Skeletal muscle satellite cell (primary cell): ENCODE data around the gene BSN. TPM values are rescaled to one million over a fixed set of nuclear protein-coding genes. Genes with fewer than 3 reads are reported as not detected.

Experiments
- H3K27me3 ChIP-seq: 2 replicates; pipeline ENCODE4 v1.7.0; 2013; ENCODE audit warnings: low read length; ENCODE audit not compliant: control insufficient read depth, insufficient read depth
- H3K36me3 ChIP-seq: 2 replicates; pipeline ENCODE4 v1.7.0; 2013; ENCODE audit warnings: mild to moderate bottlenecking, control low read depth, low read length; ENCODE audit not compliant: insufficient read depth
- H3K4me1 ChIP-seq: 2 replicates; pipeline ENCODE4 v1.7.0; 2013; ENCODE audit warnings: low read length; ENCODE audit not compliant: control insufficient read depth, insufficient read depth
- H3K4me2 ChIP-seq: 2 replicates; pipeline ENCODE4 v1.7.0; 2013; ENCODE audit warnings: mild to moderate bottlenecking, low read length
- H3K4me3 ChIP-seq: 2 replicates; pipeline ENCODE4 v1.7.0; 2013; ENCODE audit warnings: low read length
- H3K9ac ChIP-seq: 2 replicates; pipeline ENCODE4 v1.7.0; 2013; ENCODE audit warnings: mild to moderate bottlenecking, low read depth, low read length, moderate library complexity
- H3K9me3 ChIP-seq: replicated peaks from 2 replicates; pipeline ENCODE4 v1.7.0; 2013; ENCODE audit warnings: mild to moderate bottlenecking, control low read depth, low read length
- total RNA-seq: library from RNA; depleted of rRNA; stranded (reverse); fragments of >200 nt; gene quantifications from 2 replicates; pipeline ENCODE4 v1.2.3, GENCODE V29; 2012; rRNA removed

BSN gene, protein sequence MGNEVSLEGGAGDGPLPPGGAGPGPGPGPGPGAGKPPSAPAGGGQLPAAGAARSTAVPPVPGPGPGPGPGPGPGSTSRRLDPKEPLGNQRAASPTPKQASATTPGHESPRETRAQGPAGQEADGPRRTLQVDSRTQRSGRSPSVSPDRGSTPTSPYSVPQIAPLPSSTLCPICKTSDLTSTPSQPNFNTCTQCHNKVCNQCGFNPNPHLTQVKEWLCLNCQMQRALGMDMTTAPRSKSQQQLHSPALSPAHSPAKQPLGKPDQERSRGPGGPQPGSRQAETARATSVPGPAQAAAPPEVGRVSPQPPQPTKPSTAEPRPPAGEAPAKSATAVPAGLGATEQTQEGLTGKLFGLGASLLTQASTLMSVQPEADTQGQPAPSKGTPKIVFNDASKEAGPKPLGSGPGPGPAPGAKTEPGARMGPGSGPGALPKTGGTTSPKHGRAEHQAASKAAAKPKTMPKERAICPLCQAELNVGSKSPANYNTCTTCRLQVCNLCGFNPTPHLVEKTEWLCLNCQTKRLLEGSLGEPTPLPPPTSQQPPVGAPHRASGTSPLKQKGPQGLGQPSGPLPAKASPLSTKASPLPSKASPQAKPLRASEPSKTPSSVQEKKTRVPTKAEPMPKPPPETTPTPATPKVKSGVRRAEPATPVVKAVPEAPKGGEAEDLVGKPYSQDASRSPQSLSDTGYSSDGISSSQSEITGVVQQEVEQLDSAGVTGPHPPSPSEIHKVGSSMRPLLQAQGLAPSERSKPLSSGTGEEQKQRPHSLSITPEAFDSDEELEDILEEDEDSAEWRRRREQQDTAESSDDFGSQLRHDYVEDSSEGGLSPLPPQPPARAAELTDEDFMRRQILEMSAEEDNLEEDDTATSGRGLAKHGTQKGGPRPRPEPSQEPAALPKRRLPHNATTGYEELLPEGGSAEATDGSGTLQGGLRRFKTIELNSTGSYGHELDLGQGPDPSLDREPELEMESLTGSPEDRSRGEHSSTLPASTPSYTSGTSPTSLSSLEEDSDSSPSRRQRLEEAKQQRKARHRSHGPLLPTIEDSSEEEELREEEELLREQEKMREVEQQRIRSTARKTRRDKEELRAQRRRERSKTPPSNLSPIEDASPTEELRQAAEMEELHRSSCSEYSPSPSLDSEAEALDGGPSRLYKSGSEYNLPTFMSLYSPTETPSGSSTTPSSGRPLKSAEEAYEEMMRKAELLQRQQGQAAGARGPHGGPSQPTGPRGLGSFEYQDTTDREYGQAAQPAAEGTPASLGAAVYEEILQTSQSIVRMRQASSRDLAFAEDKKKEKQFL (N-terminal part only)
- under 0.01 TPM in 2 replicates for total RNA-seq

DNA sequence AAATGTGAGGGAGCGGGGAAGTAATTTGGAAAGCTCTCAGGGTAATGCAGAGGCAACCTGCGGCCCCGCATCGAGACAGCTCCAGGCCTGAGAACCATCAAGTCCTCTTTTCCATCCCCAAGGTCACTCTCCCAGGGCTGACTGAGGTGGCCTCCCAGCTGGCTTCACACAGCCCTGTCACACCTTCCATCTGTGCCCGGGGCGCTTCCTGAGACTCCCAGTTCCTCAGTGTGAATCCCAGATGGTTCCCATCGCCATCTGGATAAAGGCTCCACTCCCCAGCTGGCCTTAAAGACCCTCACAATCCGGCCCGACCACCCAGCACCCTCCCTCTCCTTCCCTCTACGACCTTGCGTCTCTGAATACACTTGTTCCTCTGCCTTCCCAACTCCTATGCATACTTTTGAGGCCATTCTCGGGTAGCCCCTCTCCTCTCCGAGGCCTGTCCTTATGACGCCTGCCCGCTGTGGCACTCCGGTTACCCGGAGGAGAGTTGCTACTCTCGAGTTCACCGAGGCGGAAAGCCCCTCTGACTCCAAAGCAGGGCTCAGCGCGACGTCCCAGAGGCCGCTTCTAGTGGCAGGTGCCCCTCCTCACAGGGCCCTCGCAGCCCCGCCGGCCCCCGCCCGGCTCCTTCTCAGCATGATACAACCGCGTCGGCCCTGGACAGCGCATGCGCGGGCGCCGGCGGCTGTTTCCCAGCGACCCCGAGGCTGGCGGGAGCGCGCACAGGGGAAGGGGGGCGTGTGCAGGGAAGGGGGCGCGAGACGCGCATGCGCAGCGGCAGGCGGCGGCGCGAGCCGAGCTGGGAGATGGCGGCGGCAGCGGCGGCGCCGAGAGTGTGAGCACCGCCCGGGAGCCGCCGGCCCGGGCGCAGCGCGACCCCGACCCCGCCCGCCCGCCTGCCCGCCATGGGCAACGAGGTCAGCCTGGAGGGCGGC, at the start of gene BSN:
Gene BSN, plus strand, starts transcription at position 786 of the 941 bp plus-strand sequence. Its CDS starts 126 bp downstream, at position 912.
- Histone ChIP-seq H3K4me2 (peak within 1 kb of the TSS; percentile 100), H3K9ac (peak within 1 kb of the TSS; percentile 83), H3K27me3 (peaks cover 34% of the 10 kb centered on the region), H3K4me3 (peak within 1 kb of the TSS; percentile 96), H3K36me3 (no peaks in the 10 kb centered on the region), H3K9me3 (no peaks in the 10 kb centered on the region), H3K4me1 (peaks cover 12% of the 10 kb centered on the region)

DNA sequence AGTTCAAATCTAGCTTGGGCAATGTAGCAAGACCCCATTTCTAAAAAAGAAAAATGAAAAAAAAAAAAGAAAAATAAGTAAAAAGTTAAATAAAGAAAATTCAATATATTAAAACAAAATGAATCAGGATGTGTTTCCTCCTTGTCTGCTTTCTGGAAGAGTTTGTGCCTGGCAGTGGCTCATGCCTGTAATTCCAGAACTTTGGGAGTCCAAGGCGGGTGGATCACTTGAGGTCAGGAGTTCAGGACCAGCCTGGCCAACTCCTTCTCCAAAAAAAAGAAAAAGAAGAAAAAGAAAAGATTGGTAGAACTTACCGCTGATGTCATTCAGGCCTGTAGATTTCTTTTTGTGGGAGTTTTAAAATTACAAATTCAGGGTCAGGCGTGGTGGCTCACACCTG, 47.4 kb upstream of the BSN start:
- H3K9ac ChIP-seq: no peak overlapping the region
- no peaks in the 10 kb centered on the region for H3K27me3 ChIP-seq
- H3K4me3 ChIP-seq: no peak overlapping the region
- H3K4me2 ChIP-seq: no peak overlapping the region
- no peaks in the 10 kb centered on the region for H3K9me3 ChIP-seq
- H3K36me3 ChIP-seq: peaks cover 12% of the 10 kb centered on the region
- H3K4me1 ChIP-seq: peaks cover 4% of the 10 kb centered on the region

DNA sequence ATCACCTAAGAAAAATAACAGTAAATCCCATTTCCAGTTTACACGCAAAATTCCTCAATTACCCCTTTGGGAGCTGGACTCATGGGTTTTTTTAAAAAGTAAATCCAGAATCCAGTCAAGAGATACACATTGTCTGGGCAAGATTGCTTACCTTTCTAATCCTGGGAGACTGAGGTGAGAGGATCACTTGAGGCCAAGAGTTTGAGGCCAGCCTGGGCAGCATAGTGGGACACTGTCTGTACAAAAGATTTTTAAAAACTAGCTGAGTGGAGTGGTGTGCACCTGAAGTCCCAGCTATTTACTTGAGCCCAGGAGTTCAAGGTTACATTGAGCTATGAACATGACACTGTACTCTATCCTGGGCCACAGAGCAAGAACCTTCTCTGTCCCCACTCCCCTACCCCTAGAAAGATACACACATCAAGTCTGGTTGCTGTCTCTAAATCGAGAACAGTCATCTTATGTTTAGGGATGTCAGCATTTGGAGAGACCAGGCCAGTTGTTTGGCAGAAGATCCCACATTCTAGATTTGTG, 45.2 kb upstream of the BSN start:
- Histone ChIP-seq H3K4me1 (peaks cover 4% of the 10 kb centered on the region), H3K4me2 (no peak overlapping the region), H3K27me3 (no peaks in the 10 kb centered on the region), H3K36me3 (peaks cover 24% of the 10 kb centered on the region), H3K4me3 (no peak overlapping the region), H3K9ac (no peak overlapping the region), H3K9me3 (no peaks in the 10 kb centered on the region)

DNA sequence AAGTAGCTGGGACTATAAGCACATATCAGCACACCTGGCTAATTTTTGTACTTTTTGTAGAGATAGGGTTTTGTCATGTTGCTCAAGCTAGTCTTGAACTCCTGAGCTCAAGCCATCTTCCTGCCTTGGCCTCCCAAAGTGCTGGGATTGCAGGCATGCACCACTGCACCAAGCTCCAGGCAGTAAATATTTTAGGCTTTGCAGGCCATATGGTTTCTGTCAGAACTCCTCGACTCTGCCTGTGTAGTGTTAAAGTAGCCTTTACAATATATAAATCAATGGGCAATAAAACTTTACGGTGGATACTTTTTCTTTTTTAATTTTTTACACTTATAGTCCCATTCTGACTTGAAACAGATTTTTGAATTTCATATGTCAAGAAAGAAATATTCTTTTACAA, 42.6 kb upstream of the BSN start:
- no peak overlapping the region for H3K4me2 ChIP-seq
- H3K4me3 ChIP-seq: no peak overlapping the region
- no peaks in the 10 kb centered on the region for H3K27me3 ChIP-seq
- no peak overlapping the region for H3K9ac ChIP-seq
- no peaks in the 10 kb centered on the region for H3K9me3 ChIP-seq
- no peaks in the 10 kb centered on the region for H3K4me1 ChIP-seq
- H3K36me3 ChIP-seq: peaks cover 29% of the 10 kb centered on the region

DNA sequence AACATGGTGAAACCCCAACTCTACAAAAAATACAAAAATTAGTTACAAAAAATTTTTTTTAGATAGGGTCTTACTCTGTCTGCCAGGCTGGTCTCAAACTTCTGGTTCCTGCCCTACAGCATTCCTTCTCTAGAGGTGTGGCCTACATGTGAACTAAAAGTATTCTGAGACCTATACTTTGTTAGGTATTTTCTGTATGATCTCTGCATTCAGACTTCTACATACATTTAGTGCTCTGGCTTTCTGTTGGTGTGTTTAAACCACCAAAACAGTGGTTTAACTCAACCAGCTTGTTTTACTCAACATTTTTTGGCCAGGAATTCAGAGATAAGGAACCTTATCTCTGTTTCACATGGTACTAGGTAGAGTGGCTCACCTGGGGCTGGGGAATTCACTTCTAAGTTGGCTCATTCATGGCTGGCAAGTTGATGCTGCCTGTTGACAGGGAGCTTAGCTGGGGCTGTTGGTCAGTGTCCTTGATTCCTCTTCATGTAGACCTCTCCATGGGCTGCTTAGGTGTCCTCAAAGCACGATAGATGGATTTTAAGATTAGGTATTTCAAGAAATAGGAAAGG, 41.4 kb upstream of the BSN start:
- peaks cover 36% of the 10 kb centered on the region for H3K36me3 ChIP-seq
- no peak overlapping the region for H3K4me3 ChIP-seq

DNA sequence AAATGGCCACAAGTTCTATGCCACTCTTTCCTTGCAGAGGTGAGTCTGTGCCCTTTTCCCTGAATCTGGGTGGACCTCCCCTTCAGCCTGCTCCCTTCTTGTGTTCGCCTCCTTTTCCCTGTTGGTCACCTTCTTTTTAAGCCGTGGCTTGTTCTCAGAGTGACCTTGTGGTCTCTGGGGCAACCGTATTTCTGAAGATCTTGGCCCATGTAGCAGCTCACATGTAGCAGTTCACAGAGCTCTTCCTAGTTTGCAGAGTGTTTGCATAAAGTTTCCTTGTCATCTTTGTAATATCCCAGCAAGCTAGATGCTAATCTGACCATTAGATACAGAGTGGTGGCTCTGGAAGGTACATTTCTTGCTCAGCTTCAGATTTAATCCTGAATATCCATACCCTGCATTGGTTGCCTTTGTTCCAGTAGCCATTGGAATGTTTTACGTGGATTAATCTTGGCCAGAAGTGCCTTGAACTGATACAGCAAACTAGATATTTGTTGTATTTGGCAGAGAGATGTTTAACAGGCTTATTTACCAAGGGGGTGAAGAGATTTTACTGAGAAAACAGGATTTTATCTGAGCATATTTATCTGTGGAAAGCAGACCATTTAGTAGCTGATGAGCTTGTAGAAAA, 40.7 kb upstream of the BSN start:
- Histone ChIP-seq H3K9me3 (no peaks in the 10 kb centered on the region), H3K36me3 (peaks cover 38% of the 10 kb centered on the region), H3K4me1 (no peaks in the 10 kb centered on the region), H3K4me3 (no peak overlapping the region), H3K9ac (no peak overlapping the region), H3K27me3 (no peaks in the 10 kb centered on the region), H3K4me2 (no peak overlapping the region)

More for the DNA sequence above, 41.4 kb upstream of the BSN start:
- no peaks in the 10 kb centered on the region for H3K27me3 ChIP-seq
- H3K4me1 ChIP-seq: no peaks in the 10 kb centered on the region
- H3K9ac ChIP-seq: no peak overlapping the region
- H3K9me3 ChIP-seq: no peaks in the 10 kb centered on the region
- no peak overlapping the region for H3K4me2 ChIP-seq

DNA sequence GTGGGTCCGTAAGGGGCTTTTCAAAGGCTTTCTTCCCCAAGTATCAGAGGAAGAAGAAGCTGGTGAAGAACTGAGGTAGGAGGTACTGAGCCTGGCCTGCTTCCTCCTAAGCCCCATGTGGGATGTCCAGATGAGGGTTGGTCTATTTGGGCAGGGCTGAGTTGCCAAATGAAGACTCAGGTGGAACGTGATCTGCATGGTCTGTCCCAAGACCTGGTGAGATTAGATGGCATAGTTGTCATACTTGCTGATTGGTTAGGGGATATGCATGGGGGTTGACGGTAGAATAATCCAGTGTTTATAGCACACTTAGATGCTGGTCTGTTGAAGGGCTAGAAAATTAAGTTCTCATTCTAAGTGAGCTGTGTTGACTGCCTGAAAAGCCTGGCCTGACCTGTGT, 36.3 kb upstream of the BSN start:
- Histone ChIP-seq H3K4me1 (no peaks in the 10 kb centered on the region), H3K4me3 (no peak overlapping the region), H3K27me3 (no peaks in the 10 kb centered on the region), H3K9me3 (no peaks in the 10 kb centered on the region), H3K4me2 (no peak overlapping the region), H3K9ac (no peak overlapping the region), H3K36me3 (peaks cover 22% of the 10 kb centered on the region)

DNA sequence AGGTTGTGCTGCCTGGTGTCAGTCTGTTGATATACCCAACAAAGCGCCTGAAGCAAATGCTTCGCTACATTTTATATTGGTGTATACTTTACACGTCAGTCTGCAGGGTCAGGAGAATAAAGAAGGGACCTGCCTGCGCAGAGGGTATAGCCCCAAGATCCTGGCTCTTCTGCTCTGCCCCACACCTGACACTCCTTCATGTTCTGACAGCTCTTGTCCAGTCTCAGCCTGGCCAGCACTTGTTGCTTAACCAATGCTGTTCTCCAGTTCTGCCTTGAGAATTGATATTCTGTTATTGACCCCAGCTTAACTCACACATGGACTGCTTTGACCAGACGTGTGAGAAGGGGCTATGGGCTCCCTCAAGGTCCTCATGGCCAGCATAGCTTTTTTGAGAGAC, 35.8 kb upstream of the BSN start:
- no peak overlapping the region for H3K9ac ChIP-seq
- peaks cover 19% of the 10 kb centered on the region for H3K36me3 ChIP-seq
- H3K9me3 ChIP-seq: no peaks in the 10 kb centered on the region

DNA sequence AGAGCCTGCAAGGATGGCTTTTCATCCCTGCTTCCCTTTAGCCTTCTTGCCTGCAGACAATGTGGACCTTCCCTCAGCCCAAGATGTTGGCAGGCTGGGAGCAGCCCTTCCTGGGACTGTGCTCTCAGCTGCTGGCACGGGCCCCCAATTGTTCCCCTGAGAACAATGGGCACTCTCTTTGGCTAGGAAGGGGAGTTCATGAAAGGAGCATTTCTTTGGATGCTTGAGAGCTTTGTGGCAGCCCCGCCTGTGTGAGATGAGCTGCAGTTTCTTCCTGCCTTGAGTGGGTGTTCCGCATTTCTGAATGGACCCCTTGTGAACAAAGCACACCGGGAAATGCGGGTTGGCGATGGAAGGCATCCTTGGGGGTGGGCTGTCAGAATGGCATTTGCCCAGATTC, 35.0 kb upstream of the BSN start:
- no peak overlapping the region for H3K9ac ChIP-seq
- H3K36me3 ChIP-seq: peaks cover 14% of the 10 kb centered on the region
- no peak overlapping the region for H3K4me2 ChIP-seq
- no peaks in the 10 kb centered on the region for H3K27me3 ChIP-seq
- H3K9me3 ChIP-seq: no peaks in the 10 kb centered on the region
- H3K4me1 ChIP-seq: no peaks in the 10 kb centered on the region
- no peak overlapping the region for H3K4me3 ChIP-seq

More for the DNA sequence above, 35.8 kb upstream of the BSN start:
- no peak overlapping the region for H3K4me2 ChIP-seq
- no peaks in the 10 kb centered on the region for H3K27me3 ChIP-seq
- H3K4me1 ChIP-seq: no peaks in the 10 kb centered on the region
- H3K4me3 ChIP-seq: no peak overlapping the region
